AG04450 (cell line): ENCODE measurements around the gene MS4A10. TPM values are rescaled to one million over a fixed set of nuclear protein-coding genes. Genes with fewer than 3 reads are reported as not detected.

Experiments used
- CTCF ChIA-PET: fragments of 300-600, 350-600 bp; formaldehyde crosslinking; extraction: SDS; loops from one replicate; lab custom pipeline; 2022; ENCODE audit warnings: antibody characterized with exemption, inconsistent platforms; lab: Charles Lee
- POLR2A ChIA-PET: fragments of 350-600 bp; formaldehyde crosslinking; extraction: SDS; loops from one replicate; lab custom pipeline; 2021; ENCODE audit warnings: antibody characterized with exemption, inconsistent platforms; lab: Yijun Ruan, JAX
- DNase-seq: peaks from one replicate; pipeline ENCODE4 v3.0.0-alpha.2; 2011; ENCODE audit warnings: low read depth, low spot score
- H3K27ac ChIP-seq: one replicate; pipeline ENCODE4 v1.5.1; 2012; ENCODE audit warnings: low read depth, low read length, control low read depth
- H3K27me3 ChIP-seq: one replicate; pipeline ENCODE4 v1.6.0; 2012; ENCODE audit warnings: low read length; ENCODE audit not compliant: control insufficient read depth, insufficient read depth
- H3K4me3 ChIP-seq: 2 replicates; pipeline ENCODE4 v1.5.1; 2011; ENCODE audit warnings: mild to moderate bottlenecking, low read depth, low read length, control low read depth
- H3K9me3 ChIP-seq: 2 replicates; pipeline ENCODE4 v1.5.1; 2012; ENCODE audit warnings: low read length; ENCODE audit not compliant: control insufficient read depth, insufficient read depth
- polyA plus RNA-seq: library from polyadenylated mRNA; depleted of rRNA; stranded (reverse); fragments of >200 nt; gene quantifications from 2 replicates; pipeline ENCODE4 v1.2.3, GENCODE V29; 2011
- TF ChIP-seq, protein P1 (sequence below): IDR thresholded peaks from 2 replicates; pipeline ENCODE4 v1.5.1; 2011; ENCODE audit warnings: low read depth, low read length, control low read depth, inconsistent platforms

MS4A10 gene
- polyA plus RNA-seq, 1 experiment: not detected

DNA sequence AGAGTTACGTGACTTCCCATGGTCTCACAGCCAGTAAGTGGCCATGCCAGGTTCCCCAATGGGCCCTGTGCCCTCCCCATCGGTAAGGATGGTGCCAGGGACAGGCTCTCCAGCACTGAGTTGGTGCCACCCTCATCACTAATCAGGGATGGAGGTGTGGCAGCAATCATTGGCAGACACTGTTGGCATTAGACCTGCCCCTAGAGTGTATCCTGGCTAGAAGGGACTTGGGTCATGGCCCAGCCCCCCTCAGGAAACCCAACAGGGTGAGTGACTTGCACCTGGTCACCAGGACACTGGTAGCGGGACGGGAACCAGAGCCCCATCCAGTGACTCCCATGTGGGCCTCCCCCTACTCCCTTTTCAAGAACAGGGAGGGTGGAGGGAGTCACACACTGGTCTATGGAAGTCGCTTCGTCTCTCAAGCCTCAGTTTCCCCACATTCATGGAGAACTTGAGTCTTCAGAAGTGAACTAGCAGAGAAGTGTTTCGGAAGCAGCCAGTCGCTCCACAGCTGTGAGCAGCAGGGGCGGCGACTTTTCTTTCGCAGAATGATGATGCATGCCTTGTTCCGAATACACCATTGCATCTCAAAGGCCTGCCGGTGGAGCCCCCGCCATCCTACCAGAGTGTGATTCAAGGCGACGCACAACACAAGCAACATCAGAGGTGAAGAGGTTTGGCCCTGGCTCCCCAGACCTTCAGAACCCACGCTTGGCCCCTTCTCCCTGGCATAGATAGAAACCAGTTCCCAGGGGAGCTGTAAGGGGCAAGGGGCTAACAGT, 12.9 kb downstream of the MS4A10 start:
- H3K9me3 ChIP-seq: no peaks in the 10 kb centered on the region
- CTCF ChIA-PET: no interaction called here
- POLR2A ChIA-PET: no interaction called here
- peaks cover 6% of the 10 kb centered on the region for H3K27me3 ChIP-seq
- no peak overlapping the region for H3K27ac ChIP-seq
- DNase-seq: no peak
- H3K4me3 ChIP-seq: no peak overlapping the region
- TF ChIP-seq, protein P1, sequence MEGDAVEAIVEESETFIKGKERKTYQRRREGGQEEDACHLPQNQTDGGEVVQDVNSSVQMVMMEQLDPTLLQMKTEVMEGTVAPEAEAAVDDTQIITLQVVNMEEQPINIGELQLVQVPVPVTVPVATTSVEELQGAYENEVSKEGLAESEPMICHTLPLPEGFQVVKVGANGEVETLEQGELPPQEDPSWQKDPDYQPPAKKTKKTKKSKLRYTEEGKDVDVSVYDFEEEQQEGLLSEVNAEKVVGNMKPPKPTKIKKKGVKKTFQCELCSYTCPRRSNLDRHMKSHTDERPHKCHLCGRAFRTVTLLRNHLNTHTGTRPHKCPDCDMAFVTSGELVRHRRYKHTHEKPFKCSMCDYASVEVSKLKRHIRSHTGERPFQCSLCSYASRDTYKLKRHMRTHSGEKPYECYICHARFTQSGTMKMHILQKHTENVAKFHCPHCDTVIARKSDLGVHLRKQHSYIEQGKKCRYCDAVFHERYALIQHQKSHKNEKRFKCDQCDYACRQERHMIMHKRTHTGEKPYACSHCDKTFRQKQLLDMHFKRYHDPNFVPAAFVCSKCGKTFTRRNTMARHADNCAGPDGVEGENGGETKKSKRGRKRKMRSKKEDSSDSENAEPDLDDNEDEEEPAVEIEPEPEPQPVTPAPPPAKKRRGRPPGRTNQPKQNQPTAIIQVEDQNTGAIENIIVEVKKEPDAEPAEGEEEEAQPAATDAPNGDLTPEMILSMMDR: no peak

DNA sequence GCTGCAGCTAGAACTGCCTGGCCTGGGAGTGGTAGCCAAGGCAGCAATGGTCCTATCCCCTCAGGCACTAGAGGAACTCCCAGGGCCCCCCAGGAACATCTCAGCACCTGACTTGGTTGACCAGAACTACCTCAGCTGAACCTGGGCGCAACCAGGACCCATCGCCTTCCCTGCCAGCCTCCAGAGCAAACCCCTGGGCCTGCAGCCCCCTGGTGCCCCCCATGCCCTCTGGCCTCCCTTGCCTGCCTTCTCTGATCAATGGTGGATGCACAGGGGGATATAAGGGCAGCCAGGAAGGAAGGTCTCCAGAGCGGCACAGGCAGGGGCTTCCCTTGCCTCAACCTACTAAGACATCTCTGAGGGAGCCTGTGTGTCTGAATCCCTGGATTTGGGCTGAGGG, 13.5 kb downstream of the MS4A10 start:
- H3K4me3 ChIP-seq: no peak overlapping the region
- POLR2A ChIA-PET: no interaction called here
- no peaks in the 10 kb centered on the region for H3K9me3 ChIP-seq
- H3K27me3 ChIP-seq: peaks cover 6% of the 10 kb centered on the region
- CTCF ChIA-PET: no interaction called here
- H3K27ac ChIP-seq: no peak overlapping the region
- TF ChIP-seq, protein P1: no peak
- no peak for DNase-seq

DNA sequence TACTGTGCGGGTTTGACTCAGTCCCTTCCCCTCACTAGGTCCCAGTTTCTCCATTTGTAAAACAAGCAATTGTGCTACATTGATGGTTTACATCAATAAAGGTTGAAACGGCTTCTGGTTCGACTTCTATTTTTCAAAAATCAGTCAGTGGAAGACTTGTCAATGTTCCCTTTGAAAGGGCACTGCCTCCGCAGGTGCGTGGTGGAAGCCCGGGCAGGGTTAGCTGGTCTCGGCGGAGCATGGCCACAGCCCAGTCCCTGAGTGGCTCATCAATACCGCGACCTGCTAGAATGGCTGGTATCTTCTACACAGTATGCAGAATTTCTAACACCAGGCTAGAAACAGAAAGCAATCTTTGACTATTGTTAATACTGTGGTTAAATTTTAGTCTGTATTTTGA, 16.1 kb downstream of the MS4A10 start:
- CTCF ChIA-PET: interaction anchor here (1.3 kb wide), 1 partner anchor 86 kb away, joined by 3 read pairs; no protein-coding TSS in a partner anchor
- Histone ChIP-seq H3K27me3 (peaks cover 9% of the 10 kb centered on the region), H3K27ac (no peak overlapping the region), H3K9me3 (no peaks in the 10 kb centered on the region), H3K4me3 (no peak overlapping the region)
- DNase-seq: no peak
- TF ChIP-seq, protein P1: no peak
- POLR2A ChIA-PET: no interaction called here

DNA sequence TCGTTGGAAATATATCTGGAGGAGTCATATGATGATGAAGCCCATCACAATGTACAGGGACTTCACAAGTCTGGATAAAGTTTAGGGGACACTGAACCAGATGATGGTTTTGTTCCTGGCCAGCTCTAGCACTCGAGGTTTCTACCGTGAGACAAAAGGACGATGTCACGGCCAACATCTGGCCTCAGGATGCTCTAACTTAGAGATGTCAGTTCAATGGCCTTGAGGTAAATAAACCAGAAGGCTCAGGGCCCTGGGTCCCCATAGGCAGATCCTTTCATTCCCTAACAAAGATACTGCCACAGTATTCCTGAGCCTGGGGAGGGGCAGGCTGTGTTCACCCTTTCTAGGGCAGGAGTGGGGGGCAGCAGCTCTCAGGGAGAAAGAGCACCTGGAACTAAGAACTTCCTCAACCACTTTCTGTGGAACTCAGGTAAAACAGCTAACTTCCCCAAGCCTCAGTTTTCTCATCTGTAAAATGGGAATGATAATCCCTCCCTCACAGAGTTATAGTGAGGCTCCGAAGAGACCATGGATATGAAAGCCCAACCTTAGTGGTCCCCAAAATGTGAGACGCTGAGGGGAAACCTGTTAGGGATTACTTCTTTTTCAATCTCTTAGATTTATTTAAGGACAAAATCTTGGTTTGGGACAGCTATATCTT, 18.3 kb downstream of the MS4A10 start:
- TF ChIP-seq, protein P1: no peak
- peaks cover 9% of the 10 kb centered on the region for H3K27me3 ChIP-seq
- H3K4me3 ChIP-seq: no peak overlapping the region
- POLR2A ChIA-PET: no interaction called here
- H3K27ac ChIP-seq: no peak overlapping the region
- no peaks in the 10 kb centered on the region for H3K9me3 ChIP-seq
- DNase-seq: no peak
- CTCF ChIA-PET: interaction anchor here (1.0 to 1.5 kb wide), 3 partner anchors 28 to 96 kb away, joined by 3 to 6 read pairs (median 4); no protein-coding TSS in a partner anchor

DNA sequence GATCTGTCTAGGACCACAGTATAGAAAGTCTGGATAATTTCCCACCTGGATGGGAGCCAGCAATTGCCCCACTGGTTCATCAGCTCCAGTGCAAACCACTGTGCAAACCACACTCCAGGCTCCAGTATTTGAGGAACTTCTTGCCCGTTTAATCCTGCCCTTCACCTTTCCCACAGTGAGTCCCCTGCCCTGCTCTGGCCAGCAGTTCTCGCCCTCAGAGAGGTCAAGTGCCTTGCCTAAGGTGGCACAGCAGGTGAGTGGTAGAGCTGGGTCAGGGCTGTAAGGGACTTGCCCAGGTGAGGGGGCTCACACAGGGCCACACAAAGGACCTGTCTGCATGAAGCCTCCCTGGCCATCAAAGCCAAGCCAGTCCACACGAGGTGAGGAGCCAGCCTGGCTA, 24.1 kb downstream of the MS4A10 start:
- POLR2A ChIA-PET: no interaction called here
- Histone ChIP-seq H3K27me3 (peaks cover 3% of the 10 kb centered on the region), H3K4me3 (no peak overlapping the region), H3K9me3 (no peaks in the 10 kb centered on the region), H3K27ac (no peak overlapping the region)
- TF ChIP-seq, protein P1: no peak
- no peak for DNase-seq
- CTCF ChIA-PET: no interaction called here
